H1 (cell line): ENCODE data around the gene PRKCA. TPM values are rescaled to one million over a fixed set of nuclear protein-coding genes. Genes with fewer than 3 reads are reported as not detected.
"Not testable (repeated sequence)": the region's sequence is repeated elsewhere in the genome, so short reads cannot be mapped to it uniquely, and the experiment has no call there.

Source experiments
- CTCF ChIA-PET: fragments of 300-600 bp; sonication (Branson Sonifier 250); formaldehyde crosslinking; loops from one replicate; lab custom pipeline; 2021; ENCODE audit not compliant: partially characterized antibody; lab: Charles Lee
- POLR2A ChIA-PET: fragments of 300-600 bp; sonication (Branson Sonifier 250); formaldehyde crosslinking; loops from one replicate; lab custom pipeline; 2021; ENCODE audit warnings: inconsistent platforms; ENCODE audit not compliant: partially characterized antibody; lab: Charles Lee
- DNase-seq, 2 experiments: peaks; one replicate each; pipeline versions ENCODE4 v3.0.0 to v3.0.0-alpha.2; 2010 to 2022; ENCODE audit warnings: low spot score in 2 of 2, low read depth in 1 of 2, mixed read lengths in 1 of 2
- FAIRE-seq: peaks from 2 replicates; lab custom pipeline; 2011; peaks lifted over from hg19 to GRCh38; lab: Jason Lieb, UNC
- H2AFZ ChIP-seq: 2 replicates; pipeline ENCODE4 v1.8.1; 2012; ENCODE audit warnings: low read length, inconsistent platforms
- H2AK5ac ChIP-seq: 2 replicates; pipeline ENCODE4 v1.6.1; 2013; ENCODE audit warnings: low read depth, low read length
- H2BK120ac ChIP-seq: replicated peaks from 2 replicates; pipeline ENCODE3; 2013; ENCODE audit warnings: low read depth, low read length, inconsistent platforms
- H2BK12ac ChIP-seq: 2 replicates; pipeline ENCODE4 v1.6.1; 2013; ENCODE audit warnings: low read depth, low read length
- H2BK15ac ChIP-seq: 2 replicates; pipeline ENCODE4 v1.6.1; 2013; ENCODE audit warnings: low read length
- H2BK20ac ChIP-seq: 2 replicates; pipeline ENCODE4 v1.6.1; 2013; ENCODE audit warnings: low read length
- H2BK5ac ChIP-seq: 2 replicates; pipeline ENCODE4 v1.6.1; 2013; ENCODE audit warnings: low read depth, low read length
- H3K14ac ChIP-seq: 2 replicates; pipeline ENCODE4 v1.6.1; 2013; ENCODE audit warnings: inconsistent platforms; ENCODE audit not compliant: insufficient read length
- H3K18ac ChIP-seq: 2 replicates; pipeline ENCODE4 v1.6.1; 2013; ENCODE audit warnings: low read length; ENCODE audit errors: extremely low read depth
- H3K23ac ChIP-seq: 2 replicates; pipeline ENCODE4 v1.6.1; 2013; ENCODE audit warnings: inconsistent platforms; ENCODE audit not compliant: insufficient read length
- H3K23me2 ChIP-seq: 2 replicates; pipeline ENCODE4 v1.6.1; 2013; ENCODE audit warnings: low read depth, low read length
- H3K27ac ChIP-seq: 2 replicates; pipeline ENCODE4 v1.6.1; 2011; ENCODE audit warnings: low read depth, low read length, inconsistent platforms
- H3K27me3 ChIP-seq, 4 experiments: replicated peaks in 1 of 4; 1 replicate in 1 of 4; 2 replicates in 3 of 4; pipeline versions ENCODE4 v1.6.1 to v1.8.1; 2011 to 2013; ENCODE audit warnings: low read length in 3 of 4, mild to moderate bottlenecking in 3 of 4, inconsistent platforms in 2 of 4, mixed read lengths in 2 of 4, moderate library complexity in 1 of 4; ENCODE audit not compliant: control insufficient read depth in 3 of 4, insufficient read depth in 3 of 4; ENCODE audit errors: extremely low read depth in 1 of 4
- H3K36me3 ChIP-seq, 4 experiments: 2 replicates each; pipeline versions ENCODE4 v1.6.1 to v1.8.1; 2011 to 2013; ENCODE audit warnings: mild to moderate bottlenecking in 4 of 4, low read length in 3 of 4, moderate library complexity in 2 of 4, control low read depth in 1 of 4, inconsistent platforms in 1 of 4; ENCODE audit not compliant: insufficient read depth in 4 of 4, control insufficient read depth in 2 of 4
- H3K4ac ChIP-seq: replicated peaks from 2 replicates; pipeline ENCODE3; 2013; ENCODE audit warnings: low read length, low read depth, mixed read lengths, inconsistent platforms; ENCODE audit not compliant: insufficient read length
- H3K4me1 ChIP-seq, 4 experiments: replicated peaks in 1 of 4; 1 replicate in 1 of 4; 2 replicates in 3 of 4; pipeline versions ENCODE4 v1.6.1 to v1.8.1; 2011 to 2013; ENCODE audit warnings: low read length in 3 of 4, inconsistent platforms in 2 of 4, mixed read lengths in 1 of 4; ENCODE audit not compliant: insufficient read depth in 4 of 4, control insufficient read depth in 3 of 4
- H3K4me2 ChIP-seq, 2 experiments: 2 replicates each; pipeline versions ENCODE4 v1.6.1 to v1.8.1; 2011 to 2013; ENCODE audit warnings: low read depth in 2 of 2, low read length in 2 of 2, control low read depth in 1 of 2, inconsistent platforms in 1 of 2, mild to moderate bottlenecking in 1 of 2; ENCODE audit not compliant: insufficient read depth in 1 of 2
- H3K4me3 ChIP-seq, 4 experiments: fragments of 200-600, 300-600 bp in 1 of 4; sonication (generic), shearing (Covaris generic), sonication (Bioruptor Twin) in 1 of 4; 2 replicates each; pipeline versions ENCODE4 v1.5.1 to v1.8.1; 2011 to 2016; ENCODE audit warnings: low read length in 4 of 4, low read depth in 3 of 4, control low read depth in 2 of 4, inconsistent platforms in 2 of 4, mild to moderate bottlenecking in 2 of 4, mixed read lengths in 1 of 4, moderate library complexity in 1 of 4; ENCODE audit not compliant: insufficient read depth in 2 of 4; ENCODE audit errors: extremely low read depth in 1 of 4
- H3K56ac ChIP-seq: replicated peaks from 2 replicates; pipeline ENCODE3; 2013; ENCODE audit warnings: low read depth, mild to moderate bottlenecking, mixed read lengths, low read length, inconsistent platforms; ENCODE audit not compliant: insufficient read length
- H3K79me1 ChIP-seq: 2 replicates; pipeline ENCODE4 v1.6.1; 2013; ENCODE audit warnings: low read depth, low read length, control low read depth
- H3K79me2 ChIP-seq, 2 experiments: 2 replicates each; pipeline versions ENCODE4 v1.6.1 to v1.8.1; 2012 to 2013; ENCODE audit warnings: low read length in 2 of 2, mild to moderate bottlenecking in 2 of 2, inconsistent platforms in 1 of 2; ENCODE audit not compliant: insufficient read depth in 2 of 2, control insufficient read depth in 1 of 2
- H3K9ac ChIP-seq, 4 experiments: replicated peaks in 1 of 4; 1 replicate in 1 of 4; 2 replicates in 3 of 4; pipeline versions ENCODE4 v1.6.1 to v1.8.1; 2011 to 2013; ENCODE audit warnings: low read depth in 3 of 4, low read length in 3 of 4, control low read depth in 2 of 4, mild to moderate bottlenecking in 2 of 4, moderate library complexity in 2 of 4, inconsistent platforms in 1 of 4; ENCODE audit errors: extremely low read depth in 1 of 4
- H3K9me3 ChIP-seq, 2 experiments: 2 replicates each; pipeline versions ENCODE4 v1.6.1 to v1.8.1; 2012 to 2013; ENCODE audit warnings: mild to moderate bottlenecking in 2 of 2, moderate library complexity in 2 of 2, control low read depth in 1 of 2, inconsistent platforms in 1 of 2, low read depth in 1 of 2, low read length in 1 of 2, mixed read lengths in 1 of 2; ENCODE audit not compliant: insufficient read depth in 2 of 2
- H4K20me1 ChIP-seq, 2 experiments: replicated peaks in 1 of 2; 2 replicates each; pipeline versions ENCODE3 to v1.8.1; 2011 to 2013; ENCODE audit warnings: inconsistent platforms in 2 of 2, low read length in 2 of 2, mild to moderate bottlenecking in 1 of 2; ENCODE audit not compliant: insufficient read depth in 2 of 2, control insufficient read depth in 1 of 2
- H4K5ac ChIP-seq: 2 replicates; pipeline ENCODE4 v1.6.1; 2013; ENCODE audit warnings: low read length, low read depth, mixed read lengths, inconsistent platforms; ENCODE audit not compliant: insufficient read length
- H4K8ac ChIP-seq: 2 replicates; pipeline ENCODE4 v1.8.0; 2013; ENCODE audit warnings: mild to moderate bottlenecking, moderate library complexity, low read length, inconsistent platforms; ENCODE audit not compliant: insufficient read depth; ENCODE audit errors: extremely low read depth
- H4K91ac ChIP-seq: replicated peaks from 2 replicates; pipeline ENCODE3; 2013; ENCODE audit warnings: low read length, mixed read lengths, inconsistent platforms; ENCODE audit not compliant: insufficient read length
- WGBS, 2 experiments: shearing (Covaris generic) in 1 of 2; methylation state at CpG; one replicate each; pipeline versions ENCODE4 v1.1.6 to v1.1.7; 2013 to 2015; ENCODE audit warnings: low lambda C conversion rate in 2 of 2, mixed read lengths in 2 of 2, inconsistent platforms in 1 of 2, low coverage in 1 of 2, missing lambda C conversion rate in 1 of 2; ENCODE audit not compliant: insufficient replicate concordance in 2 of 2, insufficient coverage in 1 of 2, insufficient read length in 1 of 2; ENCODE audit errors: extremely low coverage in 1 of 2, missing lambda C conversion rate in 1 of 2; 5-methylcytosine and 5-hydroxymethylcytosine counted together
- polyA plus RNA-seq, 7 experiments: library from polyadenylated mRNA; depleted of rRNA in 3 of 7; stranded (reverse) in 5 of 7; unstranded in 2 of 7; fragments of >200 nt in 5 of 7; fragments of 200-250 nt in 2 of 7; gene quantifications; 1 replicate in 5 of 7; 2 replicates in 1 of 7; 4 replicates in 1 of 7; pipeline versions ENCODE4 v1.2.1 to v1.2.3, GENCODE V29; 2011 to 2013; ENCODE audit warnings: missing spikeins in 2 of 7, mixed read lengths in 2 of 7
- total RNA-seq: library from RNA; stranded (reverse); fragmentation: NEBNext Ultra II Directional; extraction: Animal tissue kit (Norgen Biotek cat#: 25700); gene quantifications from 2 replicates; pipeline ENCODE4 v1.2.1, GENCODE V29; 2021

PRKCA gene
- total and polyA plus RNA-seq, 2 of the 8 experiments (the other 6 are each of a cell fraction or from before 2014, with no cell fraction given), result 5.8 to 17.8 TPM

DNA sequence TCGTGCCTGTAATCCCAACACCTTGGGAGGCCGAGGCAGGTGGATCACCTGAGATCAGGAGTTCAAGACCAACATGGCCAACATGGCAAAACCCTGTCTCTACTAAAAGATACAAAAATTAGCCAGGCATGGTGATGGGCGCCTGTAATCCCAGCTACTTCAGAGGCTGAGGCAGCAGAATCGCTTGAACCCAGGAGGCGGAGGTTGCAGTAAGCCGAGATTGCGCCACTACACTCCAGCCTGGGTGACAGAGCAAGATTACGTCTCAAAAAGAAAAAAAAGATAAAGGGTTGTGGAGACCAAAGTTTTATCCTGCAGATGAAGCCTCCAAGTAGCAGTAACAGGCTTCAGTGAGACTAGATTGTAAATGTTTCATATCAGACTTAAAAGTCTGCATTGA, 49.0 kb upstream of the PRKCA start:
- H3K4me3 ChIP-seq, H4K5ac ChIP-seq, H3K79me2 ChIP-seq, H2BK120ac ChIP-seq, H3K9me3 ChIP-seq, H4K8ac ChIP-seq, H3K18ac ChIP-seq, H3K4ac ChIP-seq, H2AK5ac ChIP-seq, H3K4me1 ChIP-seq, DNase-seq, H3K27me3 ChIP-seq, H3K27ac ChIP-seq, FAIRE-seq, H2BK20ac ChIP-seq, H3K4me2 ChIP-seq, H4K91ac ChIP-seq, H2AFZ ChIP-seq, POLR2A ChIA-PET, H3K56ac ChIP-seq, H3K36me3 ChIP-seq, H4K20me1 ChIP-seq, H3K79me1 ChIP-seq, H2BK12ac ChIP-seq, H3K14ac ChIP-seq, H3K23me2 ChIP-seq, H2BK15ac ChIP-seq, H3K9ac ChIP-seq, H2BK5ac ChIP-seq, H3K23ac ChIP-seq: not testable (repeated sequence)
- CTCF ChIA-PET, result interaction anchor here (1.6 to 1.7 kb wide), 2 partner anchors 16 to 52 kb away, joined by 4 to 5 read pairs; no protein-coding TSS in a partner anchor
- WGBS, 2 experiments, result 93% methylated on average over 8 of the region's 8 CpGs; no CpG with 5 or more reads in 1 of the 2 experiments
